ENCODE data around the gene MINDY1.

GRCh38 chr1:151035167-151035566, 28.5 kb upstream of the MINDY1 start:
- TF ChIP-seq TAF1 (IDR thresholded peaks at IDR 0.05; ENCODE audit: borderline replicate concordance, low read depth, low read length) (no peak), POLR2A (IDR thresholded peaks at IDR 0.05; ENCODE audit: low read depth, low read length) (no peak), POLR2AphosphoS5 (IDR thresholded peaks at IDR 0.05; ENCODE audit: low read depth, low read length) (no peak)

Data from GM12892 (cell line).